GM23338 (cell line): ENCODE measurements around the gene COG2. TPM values are rescaled to one million over a fixed set of nuclear protein-coding genes. Genes with fewer than 3 reads are reported as not detected.

ENCODE experiments used
- ATAC-seq: fragments of 200-7000 bp; cut with Tn5 transposase; 3 replicates; pipeline ENCODE4 v1.9.1; 2020
- DNase-seq: peaks from one replicate; pipeline ENCODE4 v3.0.0-alpha.2; 2015; ENCODE audit warnings: low spot score
- H2AFZ ChIP-seq: fragments of 200-600 bp; sonication (generic); 2 replicates; pipeline ENCODE4 v1.8.0; 2016; ENCODE audit warnings: antibody characterized with exemption, mild to moderate bottlenecking, moderate library complexity
- H3F3A ChIP-seq: fragments of 200-600 bp; sonication (generic); replicated peaks from 2 replicates; pipeline ENCODE4 v1.8.0; 2017; ENCODE audit warnings: antibody characterized with exemption, mixed run types, low read depth
- H3K27ac ChIP-seq: fragments of 200-600 bp; sonication (generic); 2 replicates; pipeline ENCODE4 v1.6.1; 2016; ENCODE audit warnings: low read depth
- H3K27me3 ChIP-seq: fragments of 200-600 bp; sonication (generic); 2 replicates; pipeline ENCODE4 v1.8.0; 2016; ENCODE audit warnings: mild to moderate bottlenecking, mixed run types, moderate library complexity; ENCODE audit not compliant: insufficient read depth
- H3K36me3 ChIP-seq: fragments of 200-600 bp; sonication (generic); 2 replicates; pipeline ENCODE4 v1.8.0; 2016; ENCODE audit warnings: mild to moderate bottlenecking; ENCODE audit not compliant: insufficient read depth
- H3K4me1 ChIP-seq: fragments of 200-600 bp; sonication (generic); 2 replicates; pipeline ENCODE4 v1.8.0; 2016; ENCODE audit warnings: mild to moderate bottlenecking, moderate library complexity; ENCODE audit not compliant: insufficient read depth
- H3K4me2 ChIP-seq: fragments of 200-600 bp; sonication (generic); 2 replicates; pipeline ENCODE4 v1.7.1; 2017; ENCODE audit warnings: mixed run types
- H3K4me3 ChIP-seq: fragments of 200-600 bp; sonication (generic); 2 replicates; pipeline ENCODE4 v1.6.1; 2016; ENCODE audit warnings: mixed run types
- H3K79me2 ChIP-seq: fragments of 200-600 bp; sonication (generic); replicated peaks from 2 replicates; pipeline ENCODE4 v1.8.0; 2017; ENCODE audit warnings: mild to moderate bottlenecking; ENCODE audit not compliant: insufficient read depth
- H3K9me2 ChIP-seq: fragments of 200-600 bp; sonication (generic); 2 replicates; pipeline ENCODE4 v1.8.0; 2017; ENCODE audit not compliant: insufficient read depth
- H4K20me1 ChIP-seq: fragments of 200-600 bp; sonication (generic); replicated peaks from 2 replicates; pipeline ENCODE4 v1.8.0; 2017; ENCODE audit warnings: mild to moderate bottlenecking; ENCODE audit not compliant: insufficient read depth
- H3K27ac Mint-ChIP-seq: 2 replicates; pipeline ENCODE4 v1.8.0; 2020; ENCODE audit warnings: inconsistent platforms, mild to moderate bottlenecking, moderate library complexity, mixed read lengths
- H3K27me3 Mint-ChIP-seq: 3 replicates; pipeline ENCODE4 v1.8.0; 2022; ENCODE audit warnings: low read depth, mild to moderate bottlenecking, moderate library complexity, mixed read lengths, inconsistent platforms; ENCODE audit not compliant: insufficient read depth, poor library complexity
- H3K36me3 Mint-ChIP-seq: 3 replicates; pipeline ENCODE4 v1.8.0; 2021; ENCODE audit warnings: low read depth, mild to moderate bottlenecking, inconsistent platforms, moderate library complexity, mixed read lengths
- H3K4me1 Mint-ChIP-seq: 3 replicates; pipeline ENCODE4 v1.8.0; 2020; ENCODE audit warnings: mild to moderate bottlenecking, inconsistent platforms, mixed read lengths
- H3K4me3 Mint-ChIP-seq: 3 replicates; pipeline ENCODE4 v1.8.0; 2021; ENCODE audit warnings: moderate library complexity, mild to moderate bottlenecking, inconsistent platforms, mixed read lengths
- H3K9me3 Mint-ChIP-seq: 3 replicates; pipeline ENCODE4 v1.8.0; 2020; ENCODE audit warnings: moderate library complexity, mild to moderate bottlenecking, inconsistent platforms, mixed read lengths
- ETS1 ChIP-seq: IDR thresholded peaks from 2 replicates; pipeline ENCODE4 v1.6.1; 2016; ENCODE audit warnings: antibody characterized with exemption
- EZH2 ChIP-seq: fragments of 200-600 bp; sonication (generic); IDR thresholded peaks from one replicate; pipeline ENCODE4 v1.8.0; 2017; ENCODE audit warnings: antibody characterized with exemption, mild to moderate bottlenecking, low read depth; ENCODE audit not compliant: unreplicated experiment
- JUNB ChIP-seq: IDR thresholded peaks from one replicate; pipeline ENCODE4 v1.6.1; 2016; ENCODE audit warnings: antibody characterized with exemption; ENCODE audit not compliant: unreplicated experiment
- STAT1 ChIP-seq: IDR thresholded peaks from one replicate; pipeline ENCODE4 v1.6.1; 2016; ENCODE audit warnings: antibody characterized with exemption; ENCODE audit not compliant: unreplicated experiment
- ZNF114 ChIP-seq: fragments of 250-450 bp; sonication (Bioruptor Pico); IDR thresholded peaks from 2 replicates; pipeline ENCODE4 v1.5.0; 2020; ENCODE audit warnings: mild to moderate bottlenecking, moderate library complexity
- ZNF462 ChIP-seq: fragments of 250-450 bp; sonication (Bioruptor Pico); IDR thresholded peaks from 2 replicates; pipeline ENCODE4 v1.5.0; 2020; ENCODE audit warnings: mild to moderate bottlenecking, moderate library complexity
- polyA plus RNA-seq: library from polyadenylated mRNA; unstranded; fragments of >200 nt; fragmentation: Nextera tagmentation; extraction: Ambion mirVana; gene quantifications from 2 replicates; pipeline ENCODE4 v1.2.1, GENCODE V29; 2016
- total RNA-seq: library from RNA; depleted of rRNA; stranded (reverse); fragments of >200 nt; shearing (Covaris generic); gene quantifications from 2 replicates; pipeline ENCODE4 v1.2.3, GENCODE V29; 2014

COG2 gene
- total and polyA plus RNA-seq, 2 experiments from 2014 or later: 35.8 to 38.5 TPM

GRCh38 chr1:230707732-230708630, 65.7 kb downstream of the COG2 start (continued):
- TF ChIP-seq EZH2 (no peak), ETS1 (no peak), ZNF462 (CRISPR knock-in tag) (no peak), STAT1 (no peak)

- ATAC-seq: no peak
- Mint-ChIP-seq H3K27me3 (peaks cover 10% of the 10 kb centered on the region), H3K27ac (no peak overlapping the region)
Measured at GRCh38 chr1:230708631-230709580, 66.6 kb downstream of the COG2 start.

More at GRCh38 chr1:230708631-230709580, 66.6 kb downstream of the COG2 start:
- peaks cover 8% of the 10 kb centered on the region for H3K4me1 Mint-ChIP-seq
- no peaks in the 10 kb centered on the region for H3K36me3 Mint-ChIP-seq
- Histone ChIP-seq H4K20me1 (no peaks in the 10 kb centered on the region), H3K79me2 (no peaks in the 10 kb centered on the region), H3K36me3 (no peaks in the 10 kb centered on the region), H3K9me2 (no peaks in the 10 kb centered on the region), H3K4me3 (no peak overlapping the region), H3F3A (no peaks in the 10 kb centered on the region), H2AFZ (no peak overlapping the region), H3K4me2 (no peak overlapping the region), H3K27ac (no peak overlapping the region), H3K4me1 (no peaks in the 10 kb centered on the region), H3K27me3 (no peaks in the 10 kb centered on the region)
- DNase-seq: no peak
- no peaks in the 10 kb centered on the region for H3K9me3 Mint-ChIP-seq
- TF ChIP-seq JUNB (no peak), ZNF114 (no peak), STAT1 (no peak)
- H3K4me3 Mint-ChIP-seq: no peak overlapping the region
